SK-N-SH treated with all-trans-retinoic acid at 6 μM for 48 hours (cell line): Measurements from ENCODE around the gene GALE.
A peak's percentile ranks its signal among the peaks of the same experiment; 100 is the strongest.

ENCODE experiments used
- ATAC-seq: fragments of 200-7000 bp; cut with Tn5 transposase; 3 replicates; pipeline ENCODE4 v1.9.1; 2020; ENCODE audit warnings: mild to moderate bottlenecking, moderate library complexity
- ARNTL ChIP-seq: fragments of 450-650 bp; formaldehyde crosslinking; IDR thresholded peaks from 2 replicates; pipeline ENCODE4 v1.5.0; 2020; ENCODE audit warnings: low read depth, mild to moderate bottlenecking, moderate library complexity, borderline replicate concordance
- BACH2 ChIP-seq: fragments of 250-450 bp; sonication (Bioruptor Pico); IDR thresholded peaks from 2 replicates; pipeline ENCODE4 v1.9.0; 2021; ENCODE audit warnings: mild to moderate bottlenecking, borderline replicate concordance
- CSDC2 ChIP-seq: fragments of 250-450 bp; sonication (Bioruptor Pico); IDR thresholded peaks from 2 replicates; pipeline ENCODE4 v1.5.0; 2020; ENCODE audit warnings: mild to moderate bottlenecking, moderate library complexity
- GLIS3 ChIP-seq: fragments of 250-450 bp; sonication (Bioruptor Pico); IDR thresholded peaks from 2 replicates; pipeline ENCODE4 v1.5.0; 2020; ENCODE audit warnings: mild to moderate bottlenecking, moderate library complexity
- OSR1 ChIP-seq: fragments of 250-450 bp; sonication (Bioruptor Pico); IDR thresholded peaks from 2 replicates; pipeline ENCODE4 v1.8.0; 2022; ENCODE audit warnings: moderate library complexity, mild to moderate bottlenecking, inconsistent platforms
- PPARA ChIP-seq: fragments of 250-450 bp; sonication (Bioruptor Pico); IDR thresholded peaks from 2 replicates; pipeline ENCODE4 v1.5.0; 2020; ENCODE audit warnings: mild to moderate bottlenecking, borderline replicate concordance
- RARB ChIP-seq: fragments of 250-450 bp; sonication (Bioruptor Pico); IDR thresholded peaks from 2 replicates; pipeline ENCODE4 v1.8.0; 2021; ENCODE audit warnings: mild to moderate bottlenecking, moderate library complexity
- SNAI2 ChIP-seq: fragments of 250-450 bp; sonication (Bioruptor Pico); IDR thresholded peaks from 2 replicates; pipeline ENCODE4 v1.5.0; 2020; ENCODE audit warnings: mild to moderate bottlenecking, moderate library complexity
- TCF4 ChIP-seq: fragments of 250-450 bp; sonication (Bioruptor Pico); IDR thresholded peaks from 2 replicates; pipeline ENCODE4 v1.8.0; 2021; ENCODE audit warnings: mild to moderate bottlenecking, moderate library complexity, borderline replicate concordance
- TOX ChIP-seq: fragments of 250-450 bp; sonication (Bioruptor Pico); IDR thresholded peaks from 2 replicates; pipeline ENCODE4 v1.8.0; 2021; ENCODE audit warnings: mild to moderate bottlenecking, moderate library complexity, borderline replicate concordance
- ZC3H10 ChIP-seq: fragments of 250-450 bp; sonication (Bioruptor Pico); IDR thresholded peaks from 2 replicates; pipeline ENCODE4 v1.5.1; 2021; ENCODE audit warnings: mild to moderate bottlenecking, moderate library complexity
- ZFP3 ChIP-seq: fragments of 250-450 bp; sonication (Bioruptor Pico); IDR thresholded peaks from 2 replicates; pipeline ENCODE4 v1.5.0; 2020; ENCODE audit warnings: mild to moderate bottlenecking, moderate library complexity
- ZNF565 ChIP-seq: fragments of 450-650 bp; formaldehyde crosslinking; conservative IDR thresholded peaks from 2 replicates; pipeline ENCODE4 v1.5.0; 2020; ENCODE audit warnings: low read depth, mild to moderate bottlenecking, moderate library complexity
- ZNF70 ChIP-seq: fragments of 450-650 bp; formaldehyde crosslinking; IDR thresholded peaks from 2 replicates; pipeline ENCODE4 v1.5.0; 2020; ENCODE audit warnings: mild to moderate bottlenecking, moderate library complexity
- ZNF8 ChIP-seq: fragments of 450-650 bp; formaldehyde crosslinking; IDR thresholded peaks from 2 replicates; pipeline ENCODE4 v1.5.0; 2020; ENCODE audit warnings: mild to moderate bottlenecking, moderate library complexity
- TF ChIP-seq, protein P1 (sequence below): fragments of 250-450 bp; sonication (Bioruptor Pico); IDR thresholded peaks from 2 replicates; pipeline ENCODE4 v1.5.1; 2020; ENCODE audit warnings: low read depth, mild to moderate bottlenecking, moderate library complexity
- TF ChIP-seq, protein P2 (sequence below): fragments of 250-450 bp; sonication (Bioruptor Pico); IDR thresholded peaks from 2 replicates; pipeline ENCODE4 v1.8.0; 2020; ENCODE audit warnings: mild to moderate bottlenecking, moderate library complexity, borderline replicate concordance
- TF ChIP-seq, protein P3 (sequence below): fragments of 250-450 bp; sonication (Bioruptor Pico); IDR thresholded peaks from 2 replicates; pipeline ENCODE4 v1.5.1; 2021; ENCODE audit warnings: mild to moderate bottlenecking, moderate library complexity
- TF ChIP-seq, protein P4 (sequence below): fragments of 250-450 bp; sonication (Bioruptor Pico); IDR thresholded peaks from 2 replicates; pipeline ENCODE4 v1.5.0; 2020; ENCODE audit warnings: mild to moderate bottlenecking, moderate library complexity
- TF ChIP-seq, protein P5 (sequence below): fragments of 250-450 bp; sonication (Bioruptor Pico); IDR thresholded peaks from 2 replicates; pipeline ENCODE4 v1.8.0; 2021; ENCODE audit warnings: low read depth, mild to moderate bottlenecking, moderate library complexity, borderline replicate concordance

The GALE gene

DNA sequence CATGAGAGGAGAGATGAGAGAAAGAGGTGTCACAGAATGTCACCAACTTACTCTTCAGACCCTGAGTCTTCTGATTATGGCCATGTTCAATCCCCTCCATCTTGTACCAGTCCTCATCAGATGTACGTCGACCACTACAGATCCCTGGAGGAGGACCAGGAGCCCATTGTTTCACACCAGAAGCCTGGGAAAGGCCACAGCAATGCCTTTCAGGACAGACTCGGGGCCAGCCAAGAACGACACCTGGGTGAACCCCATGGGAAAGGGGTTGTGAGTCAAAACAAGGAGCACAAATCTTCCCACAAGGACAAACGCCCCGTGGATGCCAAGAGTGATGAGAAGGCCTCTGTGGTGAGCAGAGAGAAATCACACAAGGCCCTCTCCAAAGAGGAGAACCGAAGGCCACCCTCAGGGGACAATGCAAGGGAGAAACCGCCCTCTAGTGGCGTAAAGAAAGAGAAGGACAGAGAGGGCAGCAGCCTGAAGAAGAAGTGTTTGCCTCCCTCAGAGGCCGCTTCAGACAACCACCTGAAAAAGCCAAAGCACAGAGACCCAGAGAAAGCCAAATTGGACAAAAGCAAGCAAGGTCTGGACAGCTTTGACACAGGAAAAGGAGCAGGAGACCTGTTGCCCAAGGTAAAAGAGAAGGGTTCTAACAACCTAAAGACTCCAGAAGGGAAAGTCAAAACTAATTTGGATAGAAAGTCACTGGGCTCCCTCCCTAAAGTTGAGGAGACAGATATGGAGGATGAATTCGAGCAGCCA is 49.3 kb downstream of the GALE start:
- ATAC-seq: peak; percentile 93
- TF ChIP-seq ZC3H10 (CRISPR knock-in tag) (no peak), ARNTL (CRISPR knock-in tag) (no peak), RARB (CRISPR knock-in tag) (no peak), ZNF70 (CRISPR knock-in tag) (no peak), ZFP3 (CRISPR knock-in tag) (no peak), PPARA (CRISPR knock-in tag) (no peak), ZNF565 (CRISPR knock-in tag) (no peak), SNAI2 (CRISPR knock-in tag) (no peak), TOX (CRISPR knock-in tag) (no peak), ZNF8 (CRISPR knock-in tag) (no peak)
- TF ChIP-seq, protein P1, sequence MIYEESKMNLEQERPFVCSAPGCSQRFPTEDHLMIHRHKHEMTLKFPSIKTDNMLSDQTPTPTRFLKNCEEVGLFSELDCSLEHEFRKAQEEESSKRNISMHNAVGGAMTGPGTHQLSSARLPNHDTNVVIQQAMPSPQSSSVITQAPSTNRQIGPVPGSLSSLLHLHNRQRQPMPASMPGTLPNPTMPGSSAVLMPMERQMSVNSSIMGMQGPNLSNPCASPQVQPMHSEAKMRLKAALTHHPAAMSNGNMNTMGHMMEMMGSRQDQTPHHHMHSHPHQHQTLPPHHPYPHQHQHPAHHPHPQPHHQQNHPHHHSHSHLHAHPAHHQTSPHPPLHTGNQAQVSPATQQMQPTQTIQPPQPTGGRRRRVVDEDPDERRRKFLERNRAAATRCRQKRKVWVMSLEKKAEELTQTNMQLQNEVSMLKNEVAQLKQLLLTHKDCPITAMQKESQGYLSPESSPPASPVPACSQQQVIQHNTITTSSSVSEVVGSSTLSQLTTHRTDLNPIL (CRISPR knock-in tag): no peak
- TF ChIP-seq, protein P2, sequence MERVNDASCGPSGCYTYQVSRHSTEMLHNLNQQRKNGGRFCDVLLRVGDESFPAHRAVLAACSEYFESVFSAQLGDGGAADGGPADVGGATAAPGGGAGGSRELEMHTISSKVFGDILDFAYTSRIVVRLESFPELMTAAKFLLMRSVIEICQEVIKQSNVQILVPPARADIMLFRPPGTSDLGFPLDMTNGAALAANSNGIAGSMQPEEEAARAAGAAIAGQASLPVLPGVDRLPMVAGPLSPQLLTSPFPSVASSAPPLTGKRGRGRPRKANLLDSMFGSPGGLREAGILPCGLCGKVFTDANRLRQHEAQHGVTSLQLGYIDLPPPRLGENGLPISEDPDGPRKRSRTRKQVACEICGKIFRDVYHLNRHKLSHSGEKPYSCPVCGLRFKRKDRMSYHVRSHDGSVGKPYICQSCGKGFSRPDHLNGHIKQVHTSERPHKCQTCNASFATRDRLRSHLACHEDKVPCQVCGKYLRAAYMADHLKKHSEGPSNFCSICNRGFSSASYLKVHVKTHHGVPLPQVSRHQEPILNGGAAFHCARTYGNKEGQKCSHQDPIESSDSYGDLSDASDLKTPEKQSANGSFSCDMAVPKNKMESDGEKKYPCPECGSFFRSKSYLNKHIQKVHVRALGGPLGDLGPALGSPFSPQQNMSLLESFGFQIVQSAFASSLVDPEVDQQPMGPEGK: no peak
- TF ChIP-seq, protein P3, sequence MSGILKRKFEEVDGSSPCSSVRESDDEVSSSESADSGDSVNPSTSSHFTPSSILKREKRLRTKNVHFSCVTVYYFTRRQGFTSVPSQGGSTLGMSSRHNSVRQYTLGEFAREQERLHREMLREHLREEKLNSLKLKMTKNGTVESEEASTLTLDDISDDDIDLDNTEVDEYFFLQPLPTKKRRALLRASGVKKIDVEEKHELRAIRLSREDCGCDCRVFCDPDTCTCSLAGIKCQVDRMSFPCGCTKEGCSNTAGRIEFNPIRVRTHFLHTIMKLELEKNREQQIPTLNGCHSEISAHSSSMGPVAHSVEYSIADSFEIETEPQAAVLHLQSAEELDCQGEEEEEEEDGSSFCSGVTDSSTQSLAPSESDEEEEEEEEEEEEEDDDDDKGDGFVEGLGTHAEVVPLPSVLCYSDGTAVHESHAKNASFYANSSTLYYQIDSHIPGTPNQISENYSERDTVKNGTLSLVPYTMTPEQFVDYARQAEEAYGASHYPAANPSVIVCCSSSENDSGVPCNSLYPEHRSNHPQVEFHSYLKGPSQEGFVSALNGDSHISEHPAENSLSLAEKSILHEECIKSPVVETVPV (CRISPR knock-in tag): no peak
- TF ChIP-seq, protein P4, sequence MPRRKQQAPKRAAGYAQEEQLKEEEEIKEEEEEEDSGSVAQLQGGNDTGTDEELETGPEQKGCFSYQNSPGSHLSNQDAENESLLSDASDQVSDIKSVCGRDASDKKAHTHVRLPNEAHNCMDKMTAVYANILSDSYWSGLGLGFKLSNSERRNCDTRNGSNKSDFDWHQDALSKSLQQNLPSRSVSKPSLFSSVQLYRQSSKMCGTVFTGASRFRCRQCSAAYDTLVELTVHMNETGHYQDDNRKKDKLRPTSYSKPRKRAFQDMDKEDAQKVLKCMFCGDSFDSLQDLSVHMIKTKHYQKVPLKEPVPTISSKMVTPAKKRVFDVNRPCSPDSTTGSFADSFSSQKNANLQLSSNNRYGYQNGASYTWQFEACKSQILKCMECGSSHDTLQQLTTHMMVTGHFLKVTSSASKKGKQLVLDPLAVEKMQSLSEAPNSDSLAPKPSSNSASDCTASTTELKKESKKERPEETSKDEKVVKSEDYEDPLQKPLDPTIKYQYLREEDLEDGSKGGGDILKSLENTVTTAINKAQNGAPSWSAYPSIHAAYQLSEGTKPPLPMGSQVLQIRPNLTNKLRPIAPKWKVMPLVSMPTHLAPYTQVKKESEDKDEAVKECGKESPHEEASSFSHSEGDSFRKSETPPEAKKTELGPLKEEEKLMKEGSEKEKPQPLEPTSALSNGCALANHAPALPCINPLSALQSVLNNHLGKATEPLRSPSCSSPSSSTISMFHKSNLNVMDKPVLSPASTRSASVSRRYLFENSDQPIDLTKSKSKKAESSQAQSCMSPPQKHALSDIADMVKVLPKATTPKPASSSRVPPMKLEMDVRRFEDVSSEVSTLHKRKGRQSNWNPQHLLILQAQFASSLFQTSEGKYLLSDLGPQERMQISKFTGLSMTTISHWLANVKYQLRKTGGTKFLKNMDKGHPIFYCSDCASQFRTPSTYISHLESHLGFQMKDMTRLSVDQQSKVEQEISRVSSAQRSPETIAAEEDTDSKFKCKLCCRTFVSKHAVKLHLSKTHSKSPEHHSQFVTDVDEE (CRISPR knock-in tag): no peak

DNA sequence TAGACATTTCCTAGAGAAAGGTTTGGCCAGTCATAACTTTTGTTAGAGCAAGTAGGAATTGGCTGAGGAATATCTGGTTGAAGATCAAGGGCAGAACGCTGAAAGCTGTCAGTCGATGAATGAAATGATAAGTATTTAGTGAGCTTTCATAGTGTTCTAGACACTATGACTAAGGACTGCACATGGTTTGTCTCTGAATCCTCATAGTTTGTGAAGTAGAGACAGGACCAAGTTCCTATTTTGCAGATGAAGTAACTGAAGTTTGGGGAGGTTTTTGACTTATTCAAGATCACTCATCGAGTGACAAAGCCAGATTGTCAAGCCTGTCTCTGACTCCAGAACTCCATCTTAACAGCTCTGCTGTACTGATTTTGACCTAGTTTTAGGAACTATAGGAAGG is 52.5 kb downstream of the GALE start:
- no peak for ATAC-seq
- TF ChIP-seq ZNF8 (CRISPR knock-in tag) (no peak), ARNTL (CRISPR knock-in tag) (no peak), SNAI2 (CRISPR knock-in tag) (no peak), OSR1 (CRISPR knock-in tag) (no peak), TCF4 (no peak), CSDC2 (no peak), GLIS3 (CRISPR knock-in tag) (no peak), RARB (CRISPR knock-in tag) (no peak), TOX (CRISPR knock-in tag) (no peak), PPARA (CRISPR knock-in tag) (no peak), BACH2 (CRISPR knock-in tag) (no peak)
- TF ChIP-seq, protein P5, sequence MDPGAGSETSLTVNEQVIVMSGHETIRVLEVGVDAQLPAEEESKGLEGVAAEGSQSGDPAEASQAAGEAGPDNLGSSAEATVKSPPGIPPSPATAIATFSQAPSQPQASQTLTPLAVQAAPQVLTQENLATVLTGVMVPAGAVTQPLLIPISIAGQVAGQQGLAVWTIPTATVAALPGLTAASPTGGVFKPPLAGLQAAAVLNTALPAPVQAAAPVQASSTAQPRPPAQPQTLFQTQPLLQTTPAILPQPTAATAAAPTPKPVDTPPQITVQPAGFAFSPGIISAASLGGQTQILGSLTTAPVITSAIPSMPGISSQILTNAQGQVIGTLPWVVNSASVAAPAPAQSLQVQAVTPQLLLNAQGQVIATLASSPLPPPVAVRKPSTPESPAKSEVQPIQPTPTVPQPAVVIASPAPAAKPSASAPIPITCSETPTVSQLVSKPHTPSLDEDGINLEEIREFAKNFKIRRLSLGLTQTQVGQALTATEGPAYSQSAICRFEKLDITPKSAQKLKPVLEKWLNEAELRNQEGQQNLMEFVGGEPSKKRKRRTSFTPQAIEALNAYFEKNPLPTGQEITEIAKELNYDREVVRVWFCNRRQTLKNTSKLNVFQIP (CRISPR knock-in tag): no peak
- TF ChIP-seq, protein P2: no peak
- TF ChIP-seq, protein P1 (CRISPR knock-in tag): no peak
- TF ChIP-seq, protein P3 (CRISPR knock-in tag): no peak
